ENCODE results near the gene ACOX3.
"Not testable (repeated sequence)": the region's sequence is repeated elsewhere in the genome, so short reads cannot be mapped to it uniquely, and the experiment has no call there.

The ACOX3 gene

DNA sequence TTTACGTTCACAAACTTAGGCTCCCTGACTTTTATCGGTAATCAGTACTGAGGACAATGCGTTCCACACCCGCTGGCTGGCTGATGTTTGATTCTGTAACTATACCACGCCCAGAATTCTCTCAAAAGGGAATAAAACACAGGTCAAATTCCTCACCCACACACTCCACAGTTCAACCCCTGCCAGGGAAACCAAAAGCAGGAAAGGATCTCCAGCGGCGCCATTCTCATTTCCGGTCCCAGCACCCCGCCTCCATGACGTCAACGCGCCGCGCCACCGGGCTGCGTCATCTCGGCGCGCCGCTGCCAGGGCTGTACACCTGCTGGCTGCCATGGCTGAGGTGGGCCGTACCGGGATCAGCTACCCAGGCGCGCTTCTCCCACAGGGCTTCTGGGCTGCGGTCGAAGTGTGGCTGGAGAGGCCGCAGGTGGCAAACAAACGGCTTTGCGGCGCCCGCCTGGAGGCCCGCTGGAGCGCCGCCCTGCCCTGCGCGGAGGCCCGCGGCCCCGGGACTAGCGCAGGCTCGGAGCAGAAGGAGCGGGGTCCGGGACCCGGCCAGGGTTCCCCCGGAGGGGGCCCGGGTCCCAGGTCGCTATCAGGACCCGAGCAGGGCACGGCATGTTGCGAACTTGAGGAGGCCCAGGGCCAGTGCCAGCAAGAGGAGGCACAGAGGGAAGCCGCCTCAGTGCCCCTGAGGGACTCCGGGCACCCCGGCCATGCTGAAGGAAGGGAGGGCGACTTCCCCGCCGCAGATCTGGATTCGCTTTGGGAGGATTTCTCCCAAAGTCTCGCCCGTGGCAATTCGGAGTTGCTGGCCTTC lies at the start of gene ACOX3, which contains the start of gene TRMT44:
ACOX3 (minus strand) TSS at position 232 of the 820 bp plus-strand sequence. CDS start 24,202 bp downstream, outside the sequence.
TRMT44 (plus strand) TSS at position 286 of the 820 bp plus-strand sequence; CDS start at position 332, 46 bp downstream.
- DNase-seq: peak; percentile 80

DNA sequence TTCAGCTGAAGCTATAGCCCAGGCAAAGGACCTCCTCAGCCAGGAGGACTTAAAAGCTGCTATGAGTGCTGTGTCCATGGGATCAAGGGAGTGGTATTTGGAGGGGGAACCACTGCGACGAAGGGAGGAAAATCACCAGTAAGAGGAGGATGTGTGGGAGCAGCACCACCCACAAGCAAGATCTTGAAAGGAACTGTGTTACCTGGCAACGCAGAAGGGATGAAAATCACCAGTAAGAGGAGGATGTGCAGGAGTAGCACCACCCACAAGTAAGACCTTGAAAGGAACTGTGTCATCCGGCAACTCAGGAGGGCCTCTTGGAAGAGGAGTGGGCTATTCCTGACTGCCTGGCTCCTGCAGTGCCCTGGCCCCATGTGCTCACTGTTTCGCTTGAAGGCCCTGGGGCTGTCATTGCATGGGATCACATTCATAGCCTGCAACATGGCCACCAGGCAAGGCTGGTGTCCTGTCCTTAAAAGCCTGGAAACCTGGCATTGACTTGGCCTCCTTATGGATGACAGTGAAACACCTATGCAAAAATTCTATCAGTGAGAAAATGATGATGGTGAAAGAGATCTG lies 48.4 kb upstream of the ACOX3 start:
- DNase-seq: no peak

DNA sequence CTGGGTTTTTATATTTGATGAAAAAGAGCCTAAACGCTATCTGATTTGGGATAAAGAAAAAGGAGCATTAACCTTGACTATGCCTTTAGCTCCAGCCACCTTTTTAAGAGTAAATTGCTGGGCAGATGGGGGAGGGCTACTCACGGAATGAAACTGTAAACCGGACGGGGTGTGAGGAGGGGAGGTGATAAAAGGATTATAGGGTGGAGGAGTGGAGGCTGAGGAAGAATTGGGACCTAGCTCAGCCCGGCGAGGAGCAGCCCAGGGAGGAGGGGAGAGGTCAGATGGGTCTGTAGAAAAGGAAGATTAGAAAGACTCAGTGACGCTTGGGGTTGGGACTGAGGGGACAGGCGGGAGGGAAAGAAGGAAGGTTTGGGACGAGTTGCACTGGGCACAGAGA lies 46.1 kb upstream of the ACOX3 start:
- not testable (repeated sequence) for DNase-seq

- DNase-seq: no peak
These were observed 39.7 kb upstream of the ACOX3 start for GRCh38 chr4:8480221-8480620.

DNA sequence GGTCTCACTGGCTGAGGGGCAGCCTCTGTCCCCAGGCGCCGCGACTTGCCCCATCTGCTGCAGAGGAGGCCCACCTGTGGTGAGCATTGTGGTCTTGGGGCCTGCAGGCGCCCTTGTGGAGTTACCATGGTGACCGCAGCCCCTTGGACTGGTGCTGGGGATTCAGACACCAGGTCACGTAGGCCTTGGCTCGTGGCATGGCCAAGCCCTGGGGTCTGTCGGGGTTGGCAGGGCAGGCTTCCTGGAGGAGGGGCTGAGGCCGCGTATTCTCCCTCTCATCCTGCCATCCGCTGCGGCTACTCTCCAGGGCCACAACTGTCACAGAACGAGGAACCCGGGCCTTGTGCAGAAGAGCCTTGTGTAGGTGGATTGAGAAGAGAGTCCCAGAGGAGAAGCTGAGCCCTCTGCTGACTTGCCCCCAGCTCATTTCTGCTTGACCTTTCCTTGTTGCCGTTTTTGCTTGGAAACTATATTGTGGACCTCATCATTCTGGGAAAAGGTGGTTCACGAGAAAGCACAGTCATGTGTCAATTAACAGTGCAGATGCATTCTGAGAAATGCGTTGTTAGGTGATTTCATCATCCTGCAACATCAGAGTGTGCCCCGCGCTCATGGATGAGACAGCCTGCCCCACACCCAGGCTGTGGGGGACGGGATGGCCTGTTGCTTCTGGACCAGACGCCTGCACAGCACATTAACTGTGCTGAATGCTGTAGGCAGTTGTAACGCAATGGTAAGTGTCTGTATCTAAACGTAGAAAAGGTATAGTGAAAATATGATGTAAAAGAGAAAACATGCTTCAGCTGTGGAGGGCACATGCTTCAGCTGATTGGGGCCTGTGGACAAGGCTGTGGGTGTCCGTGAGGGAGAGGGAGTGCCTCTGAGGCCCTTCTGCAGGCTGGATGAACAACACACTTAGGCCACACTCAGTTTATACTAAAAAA lies 38.5 kb upstream of the ACOX3 start:
- DNase-seq: no peak

GRCh38 chr4:8478371-8478770 lies 37.8 kb upstream of the ACOX3 start:
- DNase-seq: no peak

DNA sequence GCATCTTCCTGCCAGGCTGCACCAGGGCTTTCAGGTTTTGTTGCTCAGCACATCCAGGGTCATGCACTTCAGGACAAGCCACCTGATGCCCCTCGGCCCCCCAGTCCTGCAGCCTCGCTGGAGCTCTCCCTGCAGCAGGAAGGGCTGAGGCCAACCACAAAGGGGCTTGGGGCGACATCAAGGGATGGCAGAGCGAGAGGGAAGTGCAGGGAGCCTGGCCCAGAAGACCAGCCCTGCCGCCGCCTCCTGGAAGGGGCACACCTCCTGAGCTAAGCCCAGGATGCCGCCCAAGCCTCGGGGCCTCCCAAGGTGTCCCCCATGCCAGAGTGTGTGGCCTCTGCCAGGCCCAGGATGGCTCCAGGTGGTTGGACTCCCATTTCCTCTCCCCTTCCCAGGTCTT lies 37.2 kb upstream of the ACOX3 start:
- no peak for DNase-seq

DNA sequence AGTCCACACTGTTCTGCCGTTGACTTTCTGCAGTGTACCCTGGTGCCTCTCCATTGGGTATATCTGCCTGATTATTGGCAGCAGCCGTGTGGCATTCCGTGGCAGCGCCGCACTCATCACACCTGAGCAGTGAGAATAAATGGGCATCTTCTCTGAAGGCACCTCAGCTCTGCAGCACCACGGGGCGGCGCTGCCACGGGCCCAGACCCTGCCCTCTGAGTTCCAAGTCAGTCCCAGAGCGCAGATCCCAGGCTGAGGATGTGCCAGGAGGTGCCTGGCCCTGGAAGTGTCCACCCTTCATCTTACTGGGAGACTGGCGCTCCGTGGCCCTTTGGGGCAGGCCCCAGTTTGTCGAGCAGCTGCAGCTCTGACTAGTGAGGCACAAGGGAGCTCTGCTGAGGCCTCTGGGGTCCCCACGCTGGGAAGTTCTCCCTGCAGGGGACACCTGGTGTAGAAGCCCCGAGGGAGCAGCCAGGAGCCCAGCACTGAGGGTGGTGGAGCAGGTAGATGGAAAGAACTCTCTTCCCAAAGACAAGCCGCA lies 36.6 kb upstream of the ACOX3 start:
- DNase-seq: no peak

DNA sequence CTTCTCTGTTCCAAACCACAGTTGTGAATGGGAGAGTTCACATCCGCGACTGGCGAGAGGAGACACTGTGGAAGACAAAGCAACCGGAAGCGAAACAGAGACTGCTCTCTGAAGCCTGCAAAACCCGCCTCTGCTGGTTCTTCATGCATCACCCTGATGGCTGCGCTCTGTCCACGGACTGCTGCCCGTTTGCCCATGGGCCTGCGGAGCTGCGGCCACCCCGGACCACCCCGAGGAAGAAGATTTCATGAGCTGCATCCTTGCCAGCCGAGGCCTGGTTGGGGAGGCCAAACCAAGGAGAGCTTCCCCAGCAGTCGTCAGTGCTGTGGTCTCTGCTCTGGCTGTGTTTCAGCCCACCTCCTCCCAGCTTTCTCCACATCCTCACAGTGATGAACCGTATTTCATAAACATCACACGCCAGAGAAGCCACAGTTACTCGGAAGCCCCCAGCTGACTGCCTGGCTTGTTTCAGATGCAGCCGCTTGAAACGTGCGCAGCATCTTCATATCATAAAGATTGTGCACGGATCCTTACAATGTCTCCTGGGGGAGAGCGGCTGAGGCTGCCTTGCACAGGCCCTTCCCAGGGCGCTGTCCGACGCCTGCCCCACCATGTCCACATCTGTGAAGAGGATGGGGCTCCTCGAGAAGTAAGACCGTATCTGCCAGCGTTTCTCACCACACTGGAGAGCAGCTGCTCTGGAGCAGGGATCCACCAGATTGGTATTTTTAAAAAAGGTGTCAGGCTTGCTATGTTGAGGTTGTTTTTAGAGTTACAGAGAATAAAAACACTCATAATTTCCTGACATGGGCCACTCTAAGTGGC lies 35.4 kb upstream of the ACOX3 start:
- no peak for DNase-seq

GRCh38 chr4:8474856-8475255 lies 34.3 kb upstream of the ACOX3 start:
- DNase-seq: no peak

GRCh38 chr4:8473920-8474590 lies 33.5 kb upstream of the ACOX3 start:
- DNase-seq: no peak

GRCh38 chr4:8473198-8473919 lies 32.8 kb upstream of the ACOX3 start:
- DNase-seq: no peak

GRCh38 chr4:8472689-8473197 lies 32.2 kb upstream of the ACOX3 start:
- DNase-seq: no peak

DNA sequence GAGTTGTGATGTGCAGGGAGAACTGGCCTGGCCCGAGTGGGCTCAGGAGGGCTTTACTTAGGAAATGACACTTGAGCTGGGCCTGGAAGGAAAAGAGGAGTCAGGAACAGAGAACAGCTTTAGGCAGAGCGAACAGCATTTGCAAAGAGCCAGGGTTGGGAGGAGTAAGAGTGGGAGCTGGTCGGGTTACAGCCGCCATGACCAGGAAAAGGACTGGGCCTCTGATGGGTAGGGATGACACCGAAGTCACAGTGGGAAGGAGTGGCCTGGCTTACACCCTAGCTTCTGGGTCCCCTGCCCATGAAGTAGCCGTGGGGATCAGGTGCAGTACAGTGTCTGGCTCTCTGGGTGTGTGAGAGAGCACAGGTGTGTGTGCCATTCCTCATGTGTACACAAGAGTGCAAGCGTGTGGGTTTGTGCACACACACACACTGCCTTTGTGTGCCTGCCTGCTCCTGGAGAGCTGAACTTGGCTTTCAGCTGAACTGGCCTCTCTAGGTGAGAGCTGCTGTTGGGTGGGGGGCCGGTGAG lies 31.7 kb upstream of the ACOX3 start:
- no peak for DNase-seq

GRCh38 chr4:8471211-8471875 lies 30.8 kb upstream of the ACOX3 start:
- no peak for DNase-seq

DNA sequence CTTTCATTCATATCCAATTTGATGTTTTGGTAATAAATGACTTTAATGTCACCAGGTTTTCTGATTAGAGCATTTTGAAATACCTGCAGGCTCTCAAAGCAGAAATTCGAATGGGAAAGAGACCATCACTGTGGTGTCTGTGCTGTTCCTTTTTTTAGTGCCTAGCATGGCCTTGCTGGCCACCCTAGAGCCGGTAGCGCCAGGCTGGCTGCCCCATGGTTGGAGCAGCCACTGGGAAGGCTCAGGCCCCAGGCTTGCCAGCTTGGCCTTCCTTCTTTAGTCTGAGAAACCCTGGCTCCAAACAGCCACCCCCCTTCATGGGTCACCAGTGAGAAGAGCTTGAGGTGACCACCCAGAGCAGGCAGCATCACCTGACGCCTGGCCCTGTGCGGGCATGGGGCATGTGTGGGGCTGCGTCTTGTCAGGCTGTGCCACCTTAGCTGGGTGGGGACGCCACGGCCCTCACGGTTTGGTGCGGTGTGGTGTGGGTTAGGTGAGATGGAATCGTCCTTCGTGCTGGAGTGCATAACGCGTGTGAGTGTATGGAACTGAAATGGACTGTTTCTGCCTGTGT lies 30.0 kb upstream of the ACOX3 start:
- no peak for DNase-seq

DNA sequence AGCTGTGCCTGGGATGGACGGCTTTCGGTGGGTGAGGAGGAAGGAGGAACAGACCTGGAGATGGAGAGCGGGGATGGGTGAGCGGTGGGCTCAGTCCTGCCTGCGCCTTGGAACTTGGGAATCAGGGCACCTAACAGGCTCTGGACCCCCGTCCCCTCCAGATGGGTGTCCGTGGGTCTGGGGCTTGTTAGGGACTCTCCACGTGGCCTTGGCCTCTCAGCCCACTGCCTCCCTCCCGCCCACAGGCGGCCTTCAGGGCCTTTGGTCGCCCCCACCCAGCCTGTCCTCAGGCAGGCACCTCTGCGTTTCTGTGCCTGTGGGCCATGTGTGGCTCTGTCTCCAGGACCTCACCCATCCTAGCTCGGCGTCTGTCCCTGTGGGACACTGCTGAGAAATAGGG lies 29.0 kb upstream of the ACOX3 start:
- DNase-seq: no peak

- DNase-seq: peak; percentile 34
These were observed 28.4 kb upstream of the ACOX3 start for GRCh38 chr4:8468746-8469535.
